ENCODE measurements around the gene CCT6A.
"Not testable (repeated sequence)": the region's sequence is repeated elsewhere in the genome, so short reads cannot be mapped to it uniquely, and the experiment has no call there.

Gene CCT6A

GRCh38 chr7:56053379-56053778 is 1.8 kb downstream of the CCT6A start:
- no peak for DNase-seq (ENCODE audit: low spot score)

- DNase-seq (ENCODE audit: low spot score), result no peak
Measured at GRCh38 chr7:56053993-56054392, 2.4 kb downstream of the CCT6A start.

GRCh38 chr7:56062382-56062781 is 10.8 kb downstream of the CCT6A start:
- DNase-seq (ENCODE audit: low spot score), result peak; percentile 55

GRCh38 chr7:56063500-56063881 is 11.9 kb downstream of the CCT6A start:
- no peak for DNase-seq (ENCODE audit: low spot score)

GRCh38 chr7:56063882-56064625 is 12.5 kb downstream of the CCT6A start, which contains the start of gene SUMF2:
SUMF2 (plus strand) TSS chr7:56064286; CDS start chr7:56064312, 26 bp downstream.
- DNase-seq (ENCODE audit: low spot score), result peak; percentile 91

GRCh38 chr7:56066376-56066775 is 14.8 kb downstream of the CCT6A start:
- DNase-seq (ENCODE audit: low spot score), result not testable (repeated sequence)

GRCh38 chr7:56074371-56074791 is 22.8 kb downstream of the CCT6A start:
- DNase-seq (ENCODE audit: low spot score), result peak; percentile 90

GRCh38 chr7:56077681-56078080 is 26.1 kb downstream of the CCT6A start:
- no peak for DNase-seq (ENCODE audit: low spot score)

GRCh38 chr7:56078196-56078595 is 26.6 kb downstream of the CCT6A start:
- no peak for DNase-seq (ENCODE audit: low spot score)

GRCh38 chr7:56079450-56080185 is 28.1 kb downstream of the CCT6A start:
- DNase-seq (ENCODE audit: low spot score), result no peak

- not testable (repeated sequence) for DNase-seq (ENCODE audit: low spot score)
Measured at GRCh38 chr7:56080726-56081435, 29.3 kb downstream of the CCT6A start.

GRCh38 chr7:56081626-56082340 is 30.2 kb downstream of the CCT6A start:
- DNase-seq (ENCODE audit: low spot score), result no peak

GRCh38 chr7:56083150-56083785 is 31.7 kb downstream of the CCT6A start:
- no peak for DNase-seq (ENCODE audit: low spot score)

- DNase-seq (ENCODE audit: low spot score), result no peak
Measured at GRCh38 chr7:56086761-56087160, 35.2 kb downstream of the CCT6A start.

- no peak for DNase-seq (ENCODE audit: low spot score)
Measured at GRCh38 chr7:56087445-56087844, 35.9 kb downstream of the CCT6A start.

GRCh38 chr7:56091591-56091990 is 40.0 kb downstream of the CCT6A start:
- DNase-seq (ENCODE audit: low spot score), result no peak

GRCh38 chr7:56092388-56092787 is 40.8 kb downstream of the CCT6A start:
- not testable (repeated sequence) for DNase-seq (ENCODE audit: low spot score)

GRCh38 chr7:56092789-56093531 is 41.4 kb downstream of the CCT6A start, which contains the start of gene PHKG1:
PHKG1 (minus strand) TSS chr7:56092952; CDS start chr7:56088941, 4,011 bp downstream.
- peak; percentile 65 for DNase-seq (ENCODE audit: low spot score)

- DNase-seq (ENCODE audit: low spot score), result peak; percentile 31
Measured at GRCh38 chr7:56097700-56098099, 46.1 kb downstream of the CCT6A start.

- not testable (repeated sequence) for DNase-seq (ENCODE audit: low spot score)
Measured at GRCh38 chr7:56098187-56099008, 46.8 kb downstream of the CCT6A start.
